ENCODE data around the gene AHI1.
"Not testable (repeated sequence)": the region's sequence is repeated elsewhere in the genome, so short reads cannot be mapped to it uniquely, and the experiment has no call there.

The AHI1 gene

DNA sequence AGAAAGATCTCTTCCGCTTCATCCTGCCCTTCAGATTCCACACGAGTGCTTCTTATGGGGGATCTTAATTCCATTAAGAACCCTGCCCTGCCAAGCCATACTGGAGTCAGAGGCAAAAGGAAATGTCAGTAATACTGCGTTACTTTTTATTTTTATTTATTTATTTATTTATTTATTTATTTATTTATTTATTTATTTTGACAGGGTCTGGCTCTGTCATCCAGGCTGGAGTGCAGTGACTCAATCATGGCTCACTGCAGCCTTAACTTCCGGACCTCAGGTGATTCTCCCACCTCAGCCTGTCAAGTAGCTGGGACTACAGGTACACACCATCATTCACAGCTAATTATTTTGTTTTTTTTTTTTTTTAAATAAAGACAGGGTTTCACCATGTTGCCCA is 236.9 kb downstream of the AHI1 start:
- DNase-seq: no peak

DNA sequence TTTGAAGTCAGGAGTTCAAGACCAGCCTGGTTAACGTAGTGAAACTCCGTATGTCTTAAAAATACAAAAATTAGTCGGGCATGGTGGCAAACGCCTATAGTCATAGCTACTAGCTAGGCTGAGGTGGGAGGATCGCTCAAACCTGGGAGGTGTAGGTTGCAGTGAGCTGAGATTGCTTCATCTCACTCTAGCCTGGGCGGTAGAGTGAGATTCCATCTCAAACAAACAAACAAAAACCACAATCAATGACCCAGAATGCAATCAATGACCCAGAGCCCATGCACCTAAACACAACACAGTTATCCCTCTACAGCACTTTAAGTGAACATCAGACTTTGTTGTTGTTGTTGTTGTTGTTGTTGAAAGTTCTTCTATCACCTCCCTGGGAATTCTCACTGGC is 238.6 kb downstream of the AHI1 start:
- no peak for DNase-seq

DNA sequence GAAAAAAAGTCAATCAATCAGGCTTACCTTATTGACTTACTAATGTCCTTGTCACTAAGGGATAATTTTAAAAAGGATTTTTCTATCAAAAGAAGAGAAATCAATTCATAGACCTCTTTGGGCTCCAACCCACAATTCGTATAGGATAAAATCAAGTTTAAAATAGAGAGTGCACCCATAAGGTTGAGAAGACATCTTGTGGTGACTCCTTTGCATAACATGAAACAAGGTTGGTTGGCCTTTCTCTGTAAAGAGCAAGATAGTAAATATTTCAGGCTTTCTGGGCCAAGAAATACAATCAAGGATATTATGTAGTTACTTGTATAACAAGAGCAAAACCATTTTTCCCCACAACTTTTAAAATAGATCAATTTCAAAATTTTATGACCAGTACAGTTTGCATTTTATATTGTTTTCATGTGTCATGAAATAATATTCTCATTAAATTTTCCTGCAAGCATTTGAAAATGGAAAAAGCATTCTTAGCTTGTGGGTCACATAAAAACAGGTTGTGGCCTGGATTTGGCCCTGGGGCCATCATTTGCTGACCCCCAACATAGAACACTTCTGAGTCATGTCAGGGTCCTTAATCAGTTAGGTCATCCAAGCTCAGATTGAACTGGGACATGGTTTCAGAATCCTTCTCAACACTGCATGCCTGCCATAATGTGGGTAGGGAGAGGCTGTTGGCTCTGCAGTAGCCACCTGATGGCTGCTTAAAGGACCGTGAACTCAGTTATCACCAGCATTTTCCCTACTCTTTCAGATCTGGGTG is 239.7 kb downstream of the AHI1 start:
- DNase-seq: peak in 1 of 4 experiments; percentile 25

DNA sequence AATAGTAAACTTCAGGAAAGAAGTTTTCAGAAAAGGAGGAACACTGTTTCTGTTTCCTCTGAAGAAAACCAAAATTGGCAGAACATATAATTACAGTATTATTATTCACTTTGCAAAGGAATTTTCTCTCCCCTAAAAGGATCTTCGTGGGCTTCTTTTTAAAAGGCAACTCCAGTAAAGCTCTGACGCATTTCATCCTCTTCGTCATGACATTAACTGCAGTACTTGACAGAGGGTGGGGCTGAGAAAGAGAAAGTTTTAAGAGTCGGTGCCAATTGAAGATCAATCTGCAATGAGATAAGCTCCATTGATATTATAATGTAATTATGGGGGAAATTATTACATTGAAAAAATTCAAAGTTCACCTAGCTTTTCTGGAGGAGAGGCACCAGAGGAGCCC is 240.7 kb downstream of the AHI1 start:
- DNase-seq: no peak

DNA sequence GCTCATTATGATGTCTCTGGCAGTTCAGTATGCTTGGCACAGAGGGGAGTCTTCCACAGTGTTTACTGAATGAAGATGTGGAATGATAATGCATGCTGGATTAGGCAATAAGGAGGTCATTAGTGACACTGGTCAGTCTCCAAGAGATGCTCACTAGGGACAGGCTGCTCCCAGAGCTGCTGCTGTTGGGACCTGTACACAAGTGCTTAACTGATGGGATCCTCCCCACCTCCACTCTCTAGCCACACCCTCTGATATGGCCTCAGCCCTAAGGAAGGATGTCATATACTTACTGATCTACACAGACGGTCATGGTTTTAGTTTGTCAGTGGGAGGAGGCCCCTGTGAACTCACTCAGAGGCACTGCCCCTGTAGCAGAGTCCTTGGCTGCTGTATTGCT is 243.1 kb downstream of the AHI1 start:
- DNase-seq: no peak

DNA sequence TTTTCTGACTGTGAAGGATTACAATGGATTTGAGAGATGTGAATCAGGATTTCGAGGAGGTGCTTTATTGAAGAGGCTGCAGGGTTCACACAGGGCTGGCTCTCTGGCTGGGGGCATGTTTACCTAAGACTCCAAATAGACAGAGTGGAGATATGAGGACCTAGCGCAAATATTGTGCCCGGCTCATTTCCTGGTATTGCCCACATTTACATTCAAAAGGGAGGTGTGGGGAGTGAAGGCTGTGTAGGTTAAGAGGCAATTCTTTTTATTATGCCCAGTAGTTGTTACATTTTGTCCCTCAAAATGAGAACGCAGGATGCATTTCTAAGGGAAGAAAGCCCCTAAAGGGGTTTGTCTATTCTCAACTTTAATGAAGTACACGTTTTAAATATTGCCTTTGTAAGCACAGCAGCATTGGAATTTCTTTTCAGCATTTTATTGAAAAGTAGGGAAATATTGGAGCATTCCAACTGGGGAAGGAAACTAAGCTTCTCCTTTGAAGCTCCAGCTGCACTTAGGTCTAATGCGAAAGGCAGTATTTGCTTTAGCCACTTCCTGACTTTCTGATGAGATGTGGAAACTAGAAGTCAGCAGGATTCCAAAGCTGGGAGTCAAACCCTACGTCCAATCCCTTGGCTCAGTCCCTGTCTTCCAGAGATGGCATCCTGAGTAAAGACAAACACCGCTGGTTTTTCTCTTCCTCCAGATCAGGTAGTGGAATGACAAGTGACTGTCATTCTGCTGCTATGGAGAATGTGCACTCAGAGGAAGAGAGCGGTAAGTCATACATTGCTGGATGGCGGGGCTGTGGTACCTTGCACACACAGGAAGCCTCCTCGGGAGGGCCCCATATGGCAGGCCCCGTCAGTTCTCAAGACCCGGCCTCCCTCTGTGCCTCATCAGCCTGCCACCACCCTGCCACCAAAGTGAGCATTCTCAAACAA is 245.8 kb downstream of the AHI1 start:
- DNase-seq: no peak

DNA sequence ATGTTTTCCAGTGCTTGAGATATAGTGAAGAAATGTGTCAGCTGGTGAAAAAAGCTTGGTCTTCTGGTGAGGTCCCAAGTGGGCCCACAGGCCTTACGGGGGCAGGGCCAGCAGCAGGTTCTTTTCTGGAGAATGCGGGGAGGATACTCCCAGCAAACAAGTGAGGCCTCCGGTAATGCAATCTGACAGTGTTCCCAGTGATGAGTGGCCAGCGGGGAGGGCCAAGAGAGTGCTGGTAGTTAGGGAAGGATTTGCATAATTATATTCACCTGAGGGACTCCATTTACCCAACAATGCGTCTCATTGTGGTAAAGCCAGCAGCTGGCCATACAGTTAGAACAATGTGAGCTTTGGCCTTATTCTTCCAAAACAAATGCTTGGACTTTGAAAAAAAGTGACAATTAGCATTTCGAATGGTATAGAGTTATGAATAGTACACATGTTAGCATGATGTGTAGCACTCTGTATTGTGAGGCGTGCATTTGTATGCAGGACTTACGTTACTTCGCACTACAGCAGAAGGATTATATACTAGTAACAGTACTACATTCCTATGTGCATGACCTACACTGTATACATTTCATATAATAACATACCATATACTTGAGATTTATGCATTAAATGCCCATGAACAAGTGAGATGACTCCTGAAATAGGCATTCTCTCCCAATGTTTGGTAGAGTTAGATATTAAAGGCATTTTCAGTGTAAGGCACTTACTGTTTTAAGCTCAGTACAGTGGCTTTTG is 246.6 kb downstream of the AHI1 start:
- DNase-seq: no peak

DNA sequence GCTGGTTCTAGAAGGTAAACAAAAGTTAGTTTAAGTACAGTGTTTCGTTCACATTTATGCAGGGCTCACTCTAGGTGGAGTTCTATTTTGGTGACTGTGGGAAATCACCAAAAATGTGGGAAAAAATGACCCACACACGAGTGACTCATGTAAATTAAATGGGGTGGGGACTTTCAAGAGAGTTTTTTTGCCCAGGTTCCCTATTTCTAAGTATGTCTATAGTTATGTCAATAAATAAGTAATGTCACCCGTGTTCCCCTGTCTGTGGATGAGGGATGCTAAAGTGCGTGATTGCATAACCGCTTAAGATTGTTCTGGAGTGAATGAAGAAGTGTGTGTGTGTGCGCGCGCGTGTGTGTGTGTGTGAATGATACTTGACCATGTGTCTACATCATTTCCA is 247.3 kb downstream of the AHI1 start:
- DNase-seq: peak in 3 of 4 experiments; percentile 22 to 48 (median 33)

DNA sequence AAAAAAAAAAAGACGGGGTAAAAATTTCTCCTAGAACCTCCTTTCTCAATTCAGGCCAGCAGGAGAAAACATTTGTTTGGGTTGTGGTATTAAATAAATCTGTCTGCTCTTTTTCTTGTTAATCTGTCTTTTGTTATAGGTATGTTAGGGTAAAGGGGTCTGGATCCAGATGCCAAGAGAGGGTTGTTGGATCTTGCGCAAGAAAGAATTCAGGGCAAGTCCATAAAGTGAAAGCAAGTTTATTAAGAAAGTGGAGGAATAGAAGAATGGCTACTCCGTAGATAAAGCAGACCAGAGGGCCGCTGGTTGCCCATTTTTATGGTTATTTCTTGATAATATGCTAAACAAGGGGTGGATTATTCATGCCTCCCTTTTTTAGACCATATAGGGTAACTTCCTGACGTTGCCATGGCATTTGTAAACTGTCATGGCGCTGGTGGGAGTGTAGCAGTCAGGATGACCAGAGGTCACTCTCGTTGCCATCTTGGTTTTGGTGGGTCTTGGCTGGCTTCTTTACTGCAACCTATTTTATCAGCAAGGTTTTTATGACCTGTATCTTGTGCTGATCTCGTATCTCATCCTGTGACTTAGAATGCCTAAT is 251.0 kb downstream of the AHI1 start:
- not testable (repeated sequence) for DNase-seq

DNA sequence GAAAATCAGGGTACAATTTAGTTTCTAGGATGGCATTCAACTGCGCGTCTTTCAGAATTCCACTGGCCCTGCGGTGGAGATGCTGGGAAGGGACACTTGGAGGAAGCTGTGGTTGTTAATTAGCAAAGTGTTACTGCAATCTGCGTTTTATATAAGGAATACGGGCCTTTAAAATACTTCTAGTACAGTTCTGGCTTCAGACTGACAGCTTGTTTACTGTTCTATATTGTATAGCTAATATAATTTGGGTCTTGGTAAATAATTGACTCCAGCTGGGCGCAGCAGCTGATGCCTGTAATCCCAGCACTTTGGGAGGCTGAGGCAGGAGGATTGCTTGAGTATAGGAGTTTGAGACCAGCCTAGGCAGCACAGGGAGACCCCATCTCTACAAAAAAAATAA is 252.7 kb downstream of the AHI1 start:
- DNase-seq: no peak

DNA sequence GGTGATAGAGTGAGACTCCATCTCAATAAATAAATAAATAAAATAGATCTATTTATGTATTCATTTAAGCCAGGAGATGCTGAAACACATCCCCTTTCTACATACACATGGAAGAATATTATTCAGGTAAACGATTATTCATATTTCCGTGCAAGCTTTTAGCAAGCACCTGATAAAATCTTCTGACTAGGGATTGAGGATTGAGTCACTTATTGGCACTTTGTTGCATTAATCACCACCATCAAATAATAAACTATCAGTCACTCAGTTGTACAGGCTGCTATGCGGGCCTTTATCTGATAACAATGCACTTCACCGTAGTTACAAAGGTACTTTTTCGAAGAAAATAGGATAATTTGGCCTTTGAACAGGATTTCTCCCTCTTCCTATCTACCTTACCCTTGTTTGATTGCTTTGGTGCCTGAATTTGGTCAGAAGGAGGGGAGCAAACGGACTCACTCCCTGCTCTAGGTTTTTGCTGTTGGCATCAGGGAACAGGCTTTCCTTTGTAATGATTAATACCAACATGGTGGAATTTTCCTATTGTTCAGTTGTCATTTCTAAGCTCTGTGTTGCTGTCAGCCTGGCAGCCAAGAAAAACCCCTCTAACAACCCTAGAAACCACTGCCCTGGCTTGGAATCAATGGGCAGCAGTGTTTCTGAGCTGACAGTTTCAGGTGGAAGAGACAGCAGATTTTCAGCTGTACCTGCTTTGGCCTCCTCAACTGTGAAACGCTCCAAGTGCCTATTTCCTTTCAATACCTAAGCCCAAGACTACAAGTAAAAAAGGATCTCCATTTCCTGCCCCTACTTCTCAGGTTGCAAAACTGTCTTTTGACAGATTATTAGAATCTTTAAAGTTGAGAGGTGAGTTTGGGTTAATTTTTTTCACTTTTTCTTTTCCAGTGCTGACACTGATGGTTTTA is 253.4 kb downstream of the AHI1 start:
- DNase-seq: no peak

DNA sequence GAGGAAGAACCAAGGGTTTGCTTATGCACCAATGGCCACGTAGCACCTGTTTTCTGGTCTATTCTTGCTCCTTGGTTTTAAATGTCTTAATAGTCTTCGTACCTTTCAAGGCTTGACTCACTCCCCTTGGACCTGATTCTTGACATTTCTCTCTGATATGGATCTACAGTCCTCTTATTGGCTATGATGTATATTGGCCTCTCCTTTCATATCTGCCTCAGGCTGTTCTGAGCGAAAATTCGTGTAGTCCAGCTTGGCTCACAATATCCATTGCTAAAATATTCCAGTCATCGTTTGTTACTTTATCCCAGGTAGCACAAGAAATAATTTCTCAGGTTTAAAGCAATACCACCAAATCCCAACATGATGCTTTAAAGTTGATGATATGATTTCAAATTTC is 256.8 kb downstream of the AHI1 start:
- no peak for DNase-seq

DNA sequence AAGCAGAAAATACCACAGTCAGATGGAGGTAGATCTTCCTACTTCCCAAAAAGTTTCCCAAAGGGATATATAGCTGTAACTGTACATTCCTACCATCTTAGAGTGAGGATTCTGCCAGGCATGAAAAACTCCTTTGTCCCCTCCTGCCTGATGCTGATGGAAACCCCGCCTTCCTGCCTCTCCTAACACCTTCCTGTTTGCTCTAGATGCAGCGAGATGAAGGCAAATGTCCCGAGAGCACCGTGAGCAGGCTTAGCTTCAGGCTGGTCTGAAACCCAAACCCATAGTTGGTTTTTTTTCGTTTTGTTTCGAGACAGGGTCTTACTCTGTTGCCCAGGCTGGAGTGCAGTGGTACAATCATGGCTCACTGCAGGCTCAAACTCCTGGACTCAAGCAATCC is 260.8 kb downstream of the AHI1 start:
- no peak for DNase-seq

DNA sequence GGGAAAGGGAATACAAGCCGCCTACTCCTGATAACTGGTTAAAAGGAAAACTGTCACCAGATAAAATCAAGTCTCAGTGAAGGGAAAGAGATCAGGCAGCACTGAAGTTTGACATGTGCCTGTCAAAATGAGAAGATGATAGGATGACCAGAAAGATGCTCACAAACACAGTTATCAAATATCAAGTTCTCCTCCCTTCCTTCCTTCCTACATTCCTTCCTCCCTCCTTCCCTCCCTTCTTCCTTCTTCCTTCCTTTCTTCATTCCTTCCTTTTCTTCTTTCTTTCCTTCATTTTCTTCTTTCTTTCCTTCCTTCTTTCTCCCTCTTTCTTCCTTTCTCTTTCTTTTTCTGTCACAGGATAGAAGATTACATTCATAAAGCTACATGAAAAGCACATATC is 261.2 kb downstream of the AHI1 start:
- no peak for DNase-seq

DNA sequence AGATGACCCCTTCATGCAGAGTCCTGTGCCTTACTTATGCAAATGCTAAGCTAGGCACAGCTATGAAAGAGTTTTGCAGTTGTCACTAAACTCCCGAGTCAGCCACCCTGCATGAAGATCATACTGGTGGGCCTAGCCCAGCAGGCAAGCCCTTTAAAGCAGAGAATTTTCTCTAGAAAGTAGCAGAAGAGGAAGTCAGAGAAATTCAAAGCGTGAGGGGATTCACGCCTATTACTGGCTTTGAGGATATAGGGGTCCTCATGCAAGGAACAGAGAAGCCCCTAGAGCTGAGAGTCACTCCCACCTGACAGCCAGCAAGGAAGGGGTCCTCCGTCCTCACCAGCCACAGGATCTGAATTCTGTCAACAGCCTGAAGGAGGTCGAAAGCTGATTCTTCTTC is 261.8 kb downstream of the AHI1 start:
- DNase-seq: peak in 1 of 4 experiments; percentile 20

DNA sequence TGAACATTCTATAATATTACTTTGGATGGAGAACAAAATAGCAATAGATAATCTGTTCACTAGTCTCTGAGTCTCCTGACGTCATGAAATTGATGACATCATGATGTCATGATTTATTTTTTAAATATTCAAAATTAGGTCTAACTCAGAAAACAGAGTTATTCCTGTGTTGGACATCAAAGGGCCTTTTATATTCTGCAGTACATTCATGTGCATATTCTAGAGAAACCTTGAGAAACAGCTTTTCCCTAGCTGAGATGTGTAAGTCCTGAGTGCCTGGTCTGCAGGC is 263.1 kb downstream of the AHI1 start:
- no peak for DNase-seq

DNA sequence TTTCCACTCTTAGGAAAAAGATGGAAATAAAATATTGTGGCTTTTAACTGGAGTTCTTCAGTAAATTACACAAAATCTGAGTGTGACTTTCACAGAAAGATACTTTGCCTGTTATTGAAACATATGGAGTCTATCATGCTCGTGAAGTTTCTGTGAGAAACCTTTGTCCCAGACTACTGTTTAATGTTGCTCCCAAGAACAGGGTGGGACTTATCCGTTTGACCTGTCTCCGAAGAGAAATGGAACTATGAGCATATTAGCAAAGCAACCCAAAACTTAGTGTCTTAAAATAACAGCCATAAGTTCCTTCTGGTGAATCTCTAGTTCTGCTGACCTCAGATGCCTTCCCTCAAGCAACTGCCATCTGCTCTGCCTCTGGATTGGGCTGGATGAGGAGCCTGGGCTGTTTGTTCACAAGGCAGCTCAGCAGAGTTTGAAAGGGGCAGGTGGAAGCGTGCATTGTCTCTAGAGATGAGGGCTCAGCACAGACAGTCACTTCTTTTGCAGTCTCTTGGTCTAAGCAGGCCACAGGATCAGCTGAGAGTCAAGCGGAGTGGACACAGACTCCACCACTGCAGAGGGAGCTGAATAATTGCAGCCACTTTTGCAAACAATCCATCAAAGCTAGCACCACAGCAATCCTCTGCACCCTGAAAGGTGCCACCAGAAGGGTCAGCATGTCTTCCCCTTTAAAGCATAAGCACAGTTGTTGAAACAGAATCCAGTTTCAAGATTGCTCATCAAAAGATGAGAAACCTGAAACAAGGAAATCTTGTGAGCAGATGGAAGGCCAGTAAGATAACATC is 263.7 kb downstream of the AHI1 start:
- peak in 2 of 4 experiments; percentile 28 to 45 for DNase-seq

All from suppressor macrophage (primary cell).